Gastroesophageal sphincter (tissue), 3 donors: Measurements from ENCODE around the gene TIMM22.

Experiments
- POLR2A ChIP-seq, 2 donors: fragments of 450-650 bp; IDR thresholded peaks; one replicate each; pipeline ENCODE4 v1.6.1; 2017; ENCODE audit warnings: antibody characterized with exemption in 2 of 2, mild to moderate bottlenecking in 2 of 2, moderate library complexity in 1 of 2
- POLR2AphosphoS5 ChIP-seq: sonication (generic); formaldehyde crosslinking; IDR thresholded peaks from one replicate; pipeline ENCODE4 v1.6.1; 2017; ENCODE audit warnings: antibody characterized with exemption
- TF ChIP-seq, protein P1 (sequence below), 4 experiments: fragments of 200-600 bp in 2 of 4; fragments of 450-650 bp in 2 of 4; sonication (generic) in 1 of 4; IDR thresholded peaks; one replicate each; pipeline ENCODE4 v1.5.1; 2017 to 2019; ENCODE audit warnings: antibody characterized with exemption in 4 of 4, mild to moderate bottlenecking in 2 of 4, moderate library complexity in 2 of 4

GRCh38 chr17:951325-952132, 45.4 kb upstream of the TIMM22 start:
- TF ChIP-seq POLR2A (IDR thresholded peaks at IDR 0.05) (no peak), POLR2AphosphoS5 (peak; percentile 84)
- TF ChIP-seq, protein P1, sequence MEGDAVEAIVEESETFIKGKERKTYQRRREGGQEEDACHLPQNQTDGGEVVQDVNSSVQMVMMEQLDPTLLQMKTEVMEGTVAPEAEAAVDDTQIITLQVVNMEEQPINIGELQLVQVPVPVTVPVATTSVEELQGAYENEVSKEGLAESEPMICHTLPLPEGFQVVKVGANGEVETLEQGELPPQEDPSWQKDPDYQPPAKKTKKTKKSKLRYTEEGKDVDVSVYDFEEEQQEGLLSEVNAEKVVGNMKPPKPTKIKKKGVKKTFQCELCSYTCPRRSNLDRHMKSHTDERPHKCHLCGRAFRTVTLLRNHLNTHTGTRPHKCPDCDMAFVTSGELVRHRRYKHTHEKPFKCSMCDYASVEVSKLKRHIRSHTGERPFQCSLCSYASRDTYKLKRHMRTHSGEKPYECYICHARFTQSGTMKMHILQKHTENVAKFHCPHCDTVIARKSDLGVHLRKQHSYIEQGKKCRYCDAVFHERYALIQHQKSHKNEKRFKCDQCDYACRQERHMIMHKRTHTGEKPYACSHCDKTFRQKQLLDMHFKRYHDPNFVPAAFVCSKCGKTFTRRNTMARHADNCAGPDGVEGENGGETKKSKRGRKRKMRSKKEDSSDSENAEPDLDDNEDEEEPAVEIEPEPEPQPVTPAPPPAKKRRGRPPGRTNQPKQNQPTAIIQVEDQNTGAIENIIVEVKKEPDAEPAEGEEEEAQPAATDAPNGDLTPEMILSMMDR (IDR thresholded peaks at IDR 0.05): peak in 2 of 4 experiments; percentile 14 to 32
